ENCODE measurements around the gene ZNF93.

DNA sequence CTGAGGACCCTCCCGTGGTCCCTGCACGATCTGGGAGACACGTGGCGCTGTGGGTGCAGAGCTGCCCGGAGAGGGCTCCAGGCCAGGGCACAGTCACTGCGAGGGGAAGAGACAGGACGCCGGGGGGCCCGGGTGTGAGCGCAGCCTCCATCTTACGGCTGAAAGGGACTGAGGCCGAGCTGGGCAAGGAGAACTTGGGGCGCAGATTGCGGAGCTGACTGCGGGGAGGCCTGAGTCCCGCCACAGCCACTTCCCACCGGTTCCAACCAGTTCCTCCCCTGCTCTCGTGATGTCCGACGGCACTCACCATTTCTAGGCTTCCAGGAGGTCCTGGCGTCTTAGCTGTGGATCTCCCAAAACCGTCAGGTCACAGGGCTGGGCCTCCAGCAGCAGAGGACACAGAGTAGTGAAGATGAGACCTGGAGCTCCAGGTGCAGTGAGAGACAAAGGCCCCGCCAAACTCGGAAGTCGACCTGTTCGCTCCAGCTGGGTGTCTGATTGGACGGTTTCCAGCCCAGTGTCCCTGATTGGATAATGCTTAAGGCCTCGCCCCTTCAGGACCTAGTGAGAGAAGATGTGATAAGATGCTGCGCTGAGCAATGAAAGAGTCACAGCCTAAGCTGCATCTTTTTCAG is 39.9 kb upstream of the ZNF93 start:
- TF ChIP-seq, protein P1, sequence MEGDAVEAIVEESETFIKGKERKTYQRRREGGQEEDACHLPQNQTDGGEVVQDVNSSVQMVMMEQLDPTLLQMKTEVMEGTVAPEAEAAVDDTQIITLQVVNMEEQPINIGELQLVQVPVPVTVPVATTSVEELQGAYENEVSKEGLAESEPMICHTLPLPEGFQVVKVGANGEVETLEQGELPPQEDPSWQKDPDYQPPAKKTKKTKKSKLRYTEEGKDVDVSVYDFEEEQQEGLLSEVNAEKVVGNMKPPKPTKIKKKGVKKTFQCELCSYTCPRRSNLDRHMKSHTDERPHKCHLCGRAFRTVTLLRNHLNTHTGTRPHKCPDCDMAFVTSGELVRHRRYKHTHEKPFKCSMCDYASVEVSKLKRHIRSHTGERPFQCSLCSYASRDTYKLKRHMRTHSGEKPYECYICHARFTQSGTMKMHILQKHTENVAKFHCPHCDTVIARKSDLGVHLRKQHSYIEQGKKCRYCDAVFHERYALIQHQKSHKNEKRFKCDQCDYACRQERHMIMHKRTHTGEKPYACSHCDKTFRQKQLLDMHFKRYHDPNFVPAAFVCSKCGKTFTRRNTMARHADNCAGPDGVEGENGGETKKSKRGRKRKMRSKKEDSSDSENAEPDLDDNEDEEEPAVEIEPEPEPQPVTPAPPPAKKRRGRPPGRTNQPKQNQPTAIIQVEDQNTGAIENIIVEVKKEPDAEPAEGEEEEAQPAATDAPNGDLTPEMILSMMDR (IDR thresholded peaks at IDR 0.05; ENCODE audit: control extremely low read depth in 1 of 3, insufficient read depth in 1 of 3, low read depth in 1 of 3, low read length in 3 of 3), result no peak
- TF ChIP-seq, protein P2, sequence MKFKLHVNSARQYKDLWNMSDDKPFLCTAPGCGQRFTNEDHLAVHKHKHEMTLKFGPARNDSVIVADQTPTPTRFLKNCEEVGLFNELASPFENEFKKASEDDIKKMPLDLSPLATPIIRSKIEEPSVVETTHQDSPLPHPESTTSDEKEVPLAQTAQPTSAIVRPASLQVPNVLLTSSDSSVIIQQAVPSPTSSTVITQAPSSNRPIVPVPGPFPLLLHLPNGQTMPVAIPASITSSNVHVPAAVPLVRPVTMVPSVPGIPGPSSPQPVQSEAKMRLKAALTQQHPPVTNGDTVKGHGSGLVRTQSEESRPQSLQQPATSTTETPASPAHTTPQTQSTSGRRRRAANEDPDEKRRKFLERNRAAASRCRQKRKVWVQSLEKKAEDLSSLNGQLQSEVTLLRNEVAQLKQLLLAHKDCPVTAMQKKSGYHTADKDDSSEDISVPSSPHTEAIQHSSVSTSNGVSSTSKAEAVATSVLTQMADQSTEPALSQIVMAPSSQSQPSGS (IDR thresholded peaks at IDR 0.05; ENCODE audit: low read length), result no peak
- TF ChIP-seq YY1 (IDR thresholded peaks at IDR 0.05; ENCODE audit: low read depth, low read length) (0 out of 2 replicates have a peak, but pooled peaks have one; percentile 61), POLR2A (IDR thresholded peaks at IDR 0.05; ENCODE audit: control extremely low read depth in 1 of 2, low read depth in 2 of 2, low read length in 2 of 2) (peak; percentile 96 to 99), POLR2AphosphoS5 (IDR thresholded peaks at IDR 0.05; ENCODE audit: low read depth, low read length) (peak; percentile 99), ASH2L (IDR thresholded peaks at IDR 0.05; ENCODE audit: low read length) (peak; percentile 62), EZH2 (IDR thresholded peaks at IDR 0.05; ENCODE audit: low read depth, low read length, severe bottlenecking) (no peak)
- TF ChIP-seq, protein P3, sequence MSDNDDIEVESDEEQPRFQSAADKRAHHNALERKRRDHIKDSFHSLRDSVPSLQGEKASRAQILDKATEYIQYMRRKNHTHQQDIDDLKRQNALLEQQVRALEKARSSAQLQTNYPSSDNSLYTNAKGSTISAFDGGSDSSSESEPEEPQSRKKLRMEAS (IDR thresholded peaks at IDR 0.05), result peak; percentile 72

All from H1 (cell line).